B cell (primary cell): Measurements from ENCODE around the gene GANAB. TPM values are rescaled to one million over a fixed set of nuclear protein-coding genes. Genes with fewer than 3 reads are reported as not detected.
"Not testable (repeated sequence)": the region's sequence is repeated elsewhere in the genome, so short reads cannot be mapped to it uniquely, and the experiment has no call there.

ENCODE experiments used
- ATAC-seq: fragments of 200-7000 bp; cut with Tn5 transposase; one replicate; pipeline ENCODE4 v1.10.0; 2021; ENCODE audit warnings: low read depth, mild to moderate bottlenecking, moderate number of reproducible peaks, moderate library complexity
- CTCF ChIA-PET: fragments of 350-600 bp; sonication (Branson Sonifier 250); formaldehyde crosslinking; loops from one replicate; lab custom pipeline; 2021; ENCODE audit warnings: antibody characterized with exemption, inconsistent platforms; lab: Charles Lee
- POLR2A ChIA-PET: fragments of 350-600 bp; sonication (Branson Sonifier 250); formaldehyde crosslinking; loops from one replicate; lab custom pipeline; 2021; ENCODE audit warnings: antibody characterized with exemption; lab: Charles Lee
- DNase-seq: peaks from one replicate; pipeline ENCODE4 v3.0.0; 2013
- H2AFZ ChIP-seq: 2 replicates; pipeline ENCODE4 v1.6.1; 2012; ENCODE audit warnings: mild to moderate bottlenecking, low read depth, low read length; ENCODE audit not compliant: insufficient read depth, poor library complexity, severe bottlenecking
- H3K27ac ChIP-seq, 2 donors: 1 replicate in 1 of 2; 2 replicates in 1 of 2; pipeline ENCODE4 v1.5.1; 2012 to 2013; ENCODE audit warnings: low read length in 2 of 2, mild to moderate bottlenecking in 2 of 2, moderate library complexity in 1 of 2
- H3K27me3 ChIP-seq, 4 experiments: fragments of 200-600 bp in 1 of 4; sonication (generic) in 1 of 4; replicated peaks in 1 of 4; 1 replicate in 2 of 4; 2 replicates in 2 of 4; pipeline versions ENCODE4 v1.6.1 to v1.7.0; 2013 to 2016; ENCODE audit warnings: low read length in 3 of 4, mild to moderate bottlenecking in 2 of 4, mixed read lengths in 1 of 4, moderate library complexity in 1 of 4; ENCODE audit not compliant: insufficient read depth in 4 of 4, control insufficient read depth in 3 of 4; ENCODE audit errors: control extremely low read depth in 1 of 4
- H3K36me3 ChIP-seq, 2 experiments: replicated peaks in 1 of 2; 1 replicate in 1 of 2; 2 replicates in 1 of 2; pipeline versions ENCODE4 v1.6.1 to v1.7.1; 2013; ENCODE audit warnings: low read length in 1 of 2; ENCODE audit not compliant: insufficient read depth in 2 of 2, control insufficient read depth in 1 of 2; ENCODE audit errors: control extremely low read depth in 1 of 2, extremely low read depth in 1 of 2
- H3K4me1 ChIP-seq, 2 donors: fragments of 200-600 bp in 1 of 2; sonication (generic) in 1 of 2; 1 replicate in 1 of 2; 2 replicates in 1 of 2; pipeline versions ENCODE4 v1.5.1 to v1.6.1; 2013 to 2017; ENCODE audit warnings: low read length in 2 of 2; ENCODE audit not compliant: control insufficient read depth in 2 of 2, insufficient read depth in 2 of 2
- H3K4me2 ChIP-seq: replicated peaks from 2 replicates; pipeline ENCODE3; 2012; ENCODE audit warnings: mild to moderate bottlenecking, low read depth, low read length; ENCODE audit not compliant: poor library complexity, severe bottlenecking
- H3K4me3 ChIP-seq, 5 experiments: fragments of 200-600 bp in 1 of 5; sonication (generic) in 1 of 5; 1 replicate in 3 of 5; 2 replicates in 2 of 5; pipeline versions ENCODE4 v1.5.1 to v1.7.0; 2011 to 2016; ENCODE audit warnings: low read length in 4 of 5, mild to moderate bottlenecking in 4 of 5, low read depth in 2 of 5, control low read depth in 1 of 5, moderate library complexity in 1 of 5; ENCODE audit not compliant: insufficient read depth in 1 of 5; ENCODE audit errors: control extremely low read depth in 1 of 5, extremely low read depth in 1 of 5
- H3K79me2 ChIP-seq: fragments of 200-600 bp; sonication (generic); one replicate; pipeline ENCODE4 v1.6.0; 2016; ENCODE audit warnings: low read length; ENCODE audit not compliant: control insufficient read depth, insufficient read depth
- H3K9ac ChIP-seq: fragments of 200-600 bp; sonication (generic); 2 replicates; pipeline ENCODE4 v1.6.1; 2017; ENCODE audit warnings: mild to moderate bottlenecking, low read length, moderate library complexity
- H3K9me3 ChIP-seq, 3 donors: one replicate each; pipeline versions ENCODE4 v1.6.1 to v1.7.1; 2013; ENCODE audit warnings: low read length in 2 of 3; ENCODE audit not compliant: control insufficient read depth in 2 of 3, insufficient read depth in 1 of 3; ENCODE audit errors: control extremely low read depth in 1 of 3
- H4K20me1 ChIP-seq: 2 replicates; pipeline ENCODE4 v1.6.0; 2012; ENCODE audit warnings: mild to moderate bottlenecking, low read length; ENCODE audit not compliant: insufficient read depth, control insufficient read depth, poor library complexity, severe bottlenecking
- H3K27ac Mint-ChIP-seq: one replicate; pipeline ENCODE4 v1.8.0; 2021; ENCODE audit warnings: mixed read lengths
- H3K27me3 Mint-ChIP-seq: one replicate; pipeline ENCODE4 v1.8.0; 2021; ENCODE audit warnings: mixed read lengths
- H3K4me1 Mint-ChIP-seq: one replicate; pipeline ENCODE4 v1.8.0; 2021; ENCODE audit warnings: mixed read lengths
- H3K4me3 Mint-ChIP-seq: one replicate; pipeline ENCODE4 v1.8.0; 2021; ENCODE audit warnings: mixed read lengths
- H3K9me3 Mint-ChIP-seq: one replicate; pipeline ENCODE4 v1.8.0; 2022; ENCODE audit warnings: mixed read lengths; ENCODE audit not compliant: insufficient read depth
- CTCF ChIP-seq: fragments of 200-600 bp; IDR thresholded peaks from one replicate; pipeline ENCODE4 v1.8.0; 2022; ENCODE audit warnings: antibody characterized with exemption, mild to moderate bottlenecking
- EZH2 ChIP-seq: IDR thresholded peaks from 2 replicates; pipeline ENCODE4 v1.6.1; 2012; ENCODE audit warnings: borderline replicate concordance, low read depth, mild to moderate bottlenecking, moderate library complexity, low read length; ENCODE audit not compliant: insufficient read depth, poor library complexity, severe bottlenecking
- WGBS: methylation state at CpG from one replicate; pipeline ENCODE4 v1.1.5; 2013; ENCODE audit warnings: missing lambda C conversion rate; ENCODE audit not compliant: insufficient coverage; 5-methylcytosine and 5-hydroxymethylcytosine counted together
- intact Hi-C: fragments of 100-400 bp; cut with micrococcal nuclease; formaldehyde crosslinking; loops from one replicate; pipeline ENCODE4 v1.10.0; 2022
- polyA plus RNA-seq: library from polyadenylated mRNA; depleted of rRNA; stranded (reverse); fragments of >200 nt; gene quantifications from 2 replicates; pipeline ENCODE4 v1.2.3, GENCODE V29; 2012
- total RNA-seq, 2 donors: library from RNA; stranded (reverse); fragments of 120-200 nt in 1 of 2; gene quantifications; 1 replicate in 1 of 2; 2 replicates in 1 of 2; pipeline versions ENCODE4 v1.2.3 to v1.2.4, GENCODE V29; 2013 to 2022

The GANAB gene
- total and polyA plus RNA-seq, 2 donors (not counting 1 experiment from before 2014, with no cell fraction given) = 98.7 to 204 TPM

GRCh38 chr11:62588966-62589637 is 57.3 kb downstream of the GANAB start:
- no peaks in the 10 kb centered on the region for H3K27me3 Mint-ChIP-seq
- peaks cover 63% of the 10 kb centered on the region for H3K79me2 ChIP-seq
- no peak overlapping the region for H3K27ac ChIP-seq
- H3K4me3 ChIP-seq = no peak overlapping the region
- POLR2A ChIA-PET = interaction anchor here (0.7 to 0.8 kb wide), 2 partner anchors 15 to 25 kb away, joined by 3 to 5 read pairs; partner anchors contain the start of gene EEF1G
- no peak for ATAC-seq
- H3K4me3 Mint-ChIP-seq = no peak overlapping the region
- no peaks in the 10 kb centered on the region for H3K27me3 ChIP-seq
- WGBS = 97% methylated on average over 10 of the region's 18 CpGs
- peaks cover 8% of the 10 kb centered on the region for H4K20me1 ChIP-seq
- H3K4me2 ChIP-seq = no peak overlapping the region
- no peak overlapping the region for H3K9ac ChIP-seq
- H3K27ac Mint-ChIP-seq = no peak overlapping the region
- CTCF ChIA-PET = interaction anchor here (0.6 to 1.6 kb wide), 3 partner anchors 42 to 159 kb away, joined by 3 read pairs; partner anchors contain the start of gene AHNAK
- no peak for DNase-seq
- intact Hi-C loops = no loop called here
- H3K36me3 ChIP-seq = peaks cover 0 to 33% of the 10 kb centered on the region in 2 experiments
- peaks cover 43% of the 10 kb centered on the region for H3K4me1 Mint-ChIP-seq
- peaks cover 23 to 34% of the 10 kb centered on the region in 2 donors for H3K4me1 ChIP-seq
- TF ChIP-seq CTCF (no peak), EZH2 (no peak)
- no peaks in the 10 kb centered on the region for H3K9me3 ChIP-seq
- H2AFZ ChIP-seq = no peak overlapping the region
- H3K9me3 Mint-ChIP-seq = no peaks in the 10 kb centered on the region

GRCh38 chr11:62585356-62585755 is 61.1 kb downstream of the GANAB start:
- H3K36me3 ChIP-seq = peaks cover 1 to 46% of the 10 kb centered on the region in 2 experiments
- peaks cover 76% of the 10 kb centered on the region for H3K79me2 ChIP-seq
- H3K4me1 ChIP-seq, H3K27me3 ChIP-seq, DNase-seq, ATAC-seq, H3K27ac ChIP-seq, H3K4me3 Mint-ChIP-seq, intact Hi-C loops, H3K4me3 ChIP-seq, H3K9me3 ChIP-seq, H3K27me3 Mint-ChIP-seq, H3K9ac ChIP-seq, H3K27ac Mint-ChIP-seq, H4K20me1 ChIP-seq, H3K4me2 ChIP-seq, H2AFZ ChIP-seq, H3K9me3 Mint-ChIP-seq: not testable (repeated sequence)
- 100% methylated on average over 7 of the region's 7 CpGs for WGBS
- ChIA-PET CTCF (interaction anchor here (0.5 to 0.8 kb wide), 2 partner anchors 201 to 228 kb away, joined by 3 read pairs; no protein-coding TSS in a partner anchor), POLR2A (interaction anchor here (0.6 to 1.8 kb wide), 4 partner anchors 11 to 90 kb away, joined by 3 to 4 read pairs (median 3); partner anchors contain the start of gene MTA2)
- peaks cover 11% of the 10 kb centered on the region for H3K4me1 Mint-ChIP-seq

- CTCF ChIA-PET = not testable (repeated sequence)
Observed at GRCh38 chr11:62581735-62582134, 64.7 kb downstream of the GANAB start.

More at GRCh38 chr11:62581735-62582134, 64.7 kb downstream of the GANAB start:
- H4K20me1 ChIP-seq, H3K27me3 Mint-ChIP-seq, H3K9ac ChIP-seq, ATAC-seq, H3K27ac ChIP-seq, H3K4me3 Mint-ChIP-seq, H3K27me3 ChIP-seq, H3K9me3 Mint-ChIP-seq, H3K27ac Mint-ChIP-seq, H3K4me1 ChIP-seq, DNase-seq, intact Hi-C loops, H3K4me3 ChIP-seq, H2AFZ ChIP-seq, H3K4me2 ChIP-seq, H3K9me3 ChIP-seq, H3K4me1 Mint-ChIP-seq: not testable (repeated sequence)
- peaks cover 1 to 49% of the 10 kb centered on the region in 2 experiments for H3K36me3 ChIP-seq
- POLR2A ChIA-PET = interaction anchor here (1.8 kb wide), 1 partner anchor 10 kb away, joined by 8 read pairs; the partner anchor contains the start of gene TUT1
- peaks cover 41% of the 10 kb centered on the region for H3K79me2 ChIP-seq
- 100% methylated on average over 1 of the region's 4 CpGs for WGBS
